ENCODE measurements around the gene AUTS2. TPM values are rescaled to one million over a fixed set of nuclear protein-coding genes. Genes with fewer than 3 reads are reported as not detected.

The AUTS2 gene
- total and polyA plus RNA-seq, 2 donors (not counting 1 experiment from before 2014, with no cell fraction given), result 0.60 to 9.1 TPM

DNA sequence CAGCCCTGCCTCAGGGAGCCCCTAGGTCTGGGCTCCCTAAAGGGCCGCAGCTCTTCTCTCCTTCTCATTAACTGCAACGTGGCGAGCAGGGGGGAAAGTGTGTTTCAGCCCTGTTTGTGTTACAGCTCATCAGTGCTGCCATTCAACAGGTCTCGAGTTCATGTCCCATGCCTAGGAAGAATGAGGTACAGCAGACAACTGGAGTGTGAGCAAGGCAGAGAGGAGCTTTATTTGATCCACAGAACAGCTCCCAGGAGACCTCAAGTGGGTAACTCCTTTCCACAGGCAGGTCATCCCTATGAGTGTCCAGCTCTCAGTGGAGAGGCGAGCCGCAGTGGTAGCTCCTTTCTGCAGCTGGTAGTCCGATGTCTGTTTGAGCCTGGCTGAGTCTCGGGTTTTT lies 313.1 kb downstream of the AUTS2 start:
- H3K27me3 ChIP-seq (ENCODE audit: control insufficient read depth, insufficient read depth, low read length), result no peaks in the 10 kb centered on the region
- TF ChIP-seq, protein P1, sequence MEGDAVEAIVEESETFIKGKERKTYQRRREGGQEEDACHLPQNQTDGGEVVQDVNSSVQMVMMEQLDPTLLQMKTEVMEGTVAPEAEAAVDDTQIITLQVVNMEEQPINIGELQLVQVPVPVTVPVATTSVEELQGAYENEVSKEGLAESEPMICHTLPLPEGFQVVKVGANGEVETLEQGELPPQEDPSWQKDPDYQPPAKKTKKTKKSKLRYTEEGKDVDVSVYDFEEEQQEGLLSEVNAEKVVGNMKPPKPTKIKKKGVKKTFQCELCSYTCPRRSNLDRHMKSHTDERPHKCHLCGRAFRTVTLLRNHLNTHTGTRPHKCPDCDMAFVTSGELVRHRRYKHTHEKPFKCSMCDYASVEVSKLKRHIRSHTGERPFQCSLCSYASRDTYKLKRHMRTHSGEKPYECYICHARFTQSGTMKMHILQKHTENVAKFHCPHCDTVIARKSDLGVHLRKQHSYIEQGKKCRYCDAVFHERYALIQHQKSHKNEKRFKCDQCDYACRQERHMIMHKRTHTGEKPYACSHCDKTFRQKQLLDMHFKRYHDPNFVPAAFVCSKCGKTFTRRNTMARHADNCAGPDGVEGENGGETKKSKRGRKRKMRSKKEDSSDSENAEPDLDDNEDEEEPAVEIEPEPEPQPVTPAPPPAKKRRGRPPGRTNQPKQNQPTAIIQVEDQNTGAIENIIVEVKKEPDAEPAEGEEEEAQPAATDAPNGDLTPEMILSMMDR (conservative IDR thresholded peaks at IDR 0.05 in 1 of 2, IDR thresholded peaks at IDR 0.05 in 1 of 2; ENCODE audit: low read depth in 1 of 2, low read length in 2 of 2), result no peak
- no peak for TF ChIP-seq EZH2 (IDR thresholded peaks at IDR 0.05; ENCODE audit: low read length, missing control alignments)
- no peak for DNase-seq (ENCODE audit: low read depth in 2 of 2)
- no peaks in the 10 kb centered on the region for H4K20me1 ChIP-seq (ENCODE audit: control insufficient read depth, extremely low read depth, insufficient read depth, low read length)
- no peaks in the 10 kb centered on the region for H3K79me2 ChIP-seq (ENCODE audit: control insufficient read depth, insufficient read depth, low read length)
- H3K4me1 ChIP-seq (ENCODE audit: control insufficient read depth, extremely low read depth, insufficient read depth, low read length), result no peaks in the 10 kb centered on the region
- H3K36me3 ChIP-seq (ENCODE audit: control insufficient read depth, insufficient read depth, low read length), result no peaks in the 10 kb centered on the region
- H3K4me2 ChIP-seq (ENCODE audit: extremely low read depth, insufficient read depth, low read length), result no peak overlapping the region
- H3K9me3 ChIP-seq (ENCODE audit: control insufficient read depth, insufficient read depth, low read depth, low read length), result no peaks in the 10 kb centered on the region
- no peak overlapping the region for H3K9ac ChIP-seq (ENCODE audit: insufficient read depth, low read length)
- no peak overlapping the region for H3K4me3 ChIP-seq (replicated peaks in 1 of 4; ENCODE audit: control extremely low read depth in 1 of 4, insufficient read depth in 1 of 4, low read depth in 3 of 4, low read length in 4 of 4)
- no peak overlapping the region for H2AFZ ChIP-seq (ENCODE audit: low read length)
- no peak overlapping the region for H3K27ac ChIP-seq (ENCODE audit: insufficient read depth, low read length)

DNA sequence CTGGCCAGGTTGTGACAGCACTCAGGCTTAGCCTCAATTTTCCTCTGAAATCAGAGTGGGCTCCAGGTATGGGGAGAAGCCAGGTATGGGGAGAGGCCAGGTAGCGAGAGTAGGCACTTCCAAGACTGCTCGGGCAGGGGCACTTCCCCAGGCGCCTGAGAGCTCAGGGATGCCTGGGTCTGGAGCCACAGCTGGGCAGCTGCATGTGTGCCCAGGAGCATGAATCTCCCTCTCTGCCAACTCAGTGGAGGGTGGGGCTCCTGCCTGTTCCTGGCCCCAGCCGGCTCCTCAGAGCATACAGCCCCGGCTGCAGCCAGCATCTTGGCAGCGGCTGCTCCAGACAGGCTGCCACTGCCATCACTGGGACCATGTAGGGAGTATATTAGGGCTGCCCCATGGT lies 313.9 kb downstream of the AUTS2 start:
- Histone ChIP-seq H3K27ac (ENCODE audit: insufficient read depth, low read length) (no peak overlapping the region), H2AFZ (ENCODE audit: low read length) (no peak overlapping the region), H3K4me1 (ENCODE audit: control insufficient read depth, extremely low read depth, insufficient read depth, low read length) (no peaks in the 10 kb centered on the region), H3K27me3 (ENCODE audit: control insufficient read depth, insufficient read depth, low read length) (no peaks in the 10 kb centered on the region), H3K4me3 (replicated peaks in 1 of 4; ENCODE audit: control extremely low read depth in 1 of 4, insufficient read depth in 1 of 4, low read depth in 3 of 4, low read length in 4 of 4) (no peak overlapping the region), H3K36me3 (ENCODE audit: control insufficient read depth, insufficient read depth, low read length) (no peaks in the 10 kb centered on the region), H3K9me3 (ENCODE audit: control insufficient read depth, insufficient read depth, low read depth, low read length) (no peaks in the 10 kb centered on the region), H3K4me2 (ENCODE audit: extremely low read depth, insufficient read depth, low read length) (no peak overlapping the region), H3K79me2 (ENCODE audit: control insufficient read depth, insufficient read depth, low read length) (no peaks in the 10 kb centered on the region), H4K20me1 (ENCODE audit: control insufficient read depth, extremely low read depth, insufficient read depth, low read length) (no peaks in the 10 kb centered on the region), H3K9ac (ENCODE audit: insufficient read depth, low read length) (no peak overlapping the region)
- TF ChIP-seq EZH2 (IDR thresholded peaks at IDR 0.05; ENCODE audit: low read length, missing control alignments), result no peak
- TF ChIP-seq, protein P1 (conservative IDR thresholded peaks at IDR 0.05 in 1 of 2, IDR thresholded peaks at IDR 0.05 in 1 of 2; ENCODE audit: low read depth in 1 of 2, low read length in 2 of 2), result no peak
- DNase-seq (ENCODE audit: low read depth in 2 of 2), result no peak

DNA sequence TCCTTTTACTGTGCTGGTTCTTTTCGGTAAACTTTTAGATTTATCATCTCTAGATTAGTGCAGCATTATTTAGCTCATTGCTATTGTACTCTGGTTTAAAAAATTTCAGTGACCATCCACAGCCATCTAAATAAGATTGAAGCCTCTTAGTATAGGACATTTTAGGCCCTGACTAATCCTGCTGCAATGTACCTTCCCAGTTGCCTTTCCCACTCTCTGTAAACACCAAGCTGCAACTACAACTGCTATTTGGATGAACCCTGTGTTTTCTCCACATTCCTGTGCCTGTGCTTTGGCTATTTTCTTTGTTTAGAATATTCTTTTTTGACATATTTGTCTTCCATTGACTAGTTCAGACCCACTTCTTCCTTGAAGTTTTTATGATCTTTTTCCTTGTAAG lies 314.6 kb downstream of the AUTS2 start:
- Histone ChIP-seq H3K79me2 (ENCODE audit: control insufficient read depth, insufficient read depth, low read length) (no peaks in the 10 kb centered on the region), H4K20me1 (ENCODE audit: control insufficient read depth, extremely low read depth, insufficient read depth, low read length) (no peaks in the 10 kb centered on the region), H3K4me2 (ENCODE audit: extremely low read depth, insufficient read depth, low read length) (no peak overlapping the region), H2AFZ (ENCODE audit: low read length) (no peak overlapping the region), H3K4me3 (replicated peaks in 1 of 4; ENCODE audit: control extremely low read depth in 1 of 4, insufficient read depth in 1 of 4, low read depth in 3 of 4, low read length in 4 of 4) (no peak overlapping the region), H3K36me3 (ENCODE audit: control insufficient read depth, insufficient read depth, low read length) (no peaks in the 10 kb centered on the region), H3K27me3 (ENCODE audit: control insufficient read depth, insufficient read depth, low read length) (no peaks in the 10 kb centered on the region), H3K4me1 (ENCODE audit: control insufficient read depth, extremely low read depth, insufficient read depth, low read length) (no peaks in the 10 kb centered on the region), H3K9ac (ENCODE audit: insufficient read depth, low read length) (no peak overlapping the region), H3K27ac (ENCODE audit: insufficient read depth, low read length) (no peak overlapping the region), H3K9me3 (ENCODE audit: control insufficient read depth, insufficient read depth, low read depth, low read length) (no peaks in the 10 kb centered on the region)
- peak in 1 of 2 donors; percentile 39 for DNase-seq (ENCODE audit: low read depth in 2 of 2)
- TF ChIP-seq, protein P1 (conservative IDR thresholded peaks at IDR 0.05 in 1 of 2, IDR thresholded peaks at IDR 0.05 in 1 of 2; ENCODE audit: low read depth in 1 of 2, low read length in 2 of 2), result no peak
- no peak for TF ChIP-seq EZH2 (IDR thresholded peaks at IDR 0.05; ENCODE audit: low read length, missing control alignments)
